HCT116 (cell line): ENCODE measurements around the gene ELFN2. TPM values are rescaled to one million over a fixed set of nuclear protein-coding genes. Genes with fewer than 3 reads are reported as not detected.

Source experiments
- ATAC-seq: fragments of 200-7000 bp; cut with Tn5 transposase; 2 replicates; pipeline ENCODE4 v1.9.1; 2020; ENCODE audit warnings: mild to moderate bottlenecking, moderate library complexity
- BruUV-seq: library from RNA; stranded (reverse); fragments of 400-500 nt; replicated peaks from 2 replicates; lab custom pipeline; 2021; lab: Mats Ljungman, UMichigan
- CTCF ChIA-PET: fragments of 300-600 bp; sonication (Branson Sonifier 250); formaldehyde crosslinking; loops from one replicate; lab custom pipeline; 2021; ENCODE audit warnings: antibody characterized with exemption; lab: Charles Lee
- POLR2A ChIA-PET: fragments of 300-600, 350-600 bp; sonication (Branson Sonifier 250); formaldehyde crosslinking; loops from one replicate; lab custom pipeline; 2021; ENCODE audit warnings: antibody characterized with exemption; lab: Charles Lee
- RAD21 ChIA-PET, 2 experiments: fragments of 300-600 bp; sonication (Branson Sonifier 250); formaldehyde crosslinking; loops; one replicate each; lab custom pipeline; 2023; ENCODE audit warnings: low total read pairs in 2 of 2; ENCODE audit not compliant: uncharacterized antibody in 2 of 2, unreplicated experiment in 2 of 2, low non-redundant PET in 1 of 2; lab: Charles Lee
- DNase-seq: peaks from one replicate; pipeline ENCODE4 v3.0.0-alpha.2; 2010; ENCODE audit warnings: low read depth, low spot score
- H2AFZ ChIP-seq: fragments of 200-600 bp; shearing (Covaris generic), sonication (generic); 2 replicates; pipeline ENCODE4 v1.6.1; 2017; ENCODE audit warnings: low read depth, mixed run types, mixed read lengths, antibody characterized with exemption, low read length; ENCODE audit not compliant: poor library complexity, severe bottlenecking
- H3K27ac ChIP-seq: 2 replicates; pipeline ENCODE4 v1.5.1; 2012; ENCODE audit warnings: low read depth, low read length
- H3K27me3 ChIP-seq: fragments of 200-600 bp; sonication (generic); 2 replicates; pipeline ENCODE4 v1.6.1; 2016; ENCODE audit warnings: mixed run types, low read length, mixed read lengths; ENCODE audit not compliant: insufficient read depth
- H3K36me3 ChIP-seq, 2 experiments: fragments of 200-500 bp in 1 of 2; fragments of 200-600 bp in 1 of 2; sonication (Bioruptor generic) in 1 of 2; sonication (generic) in 1 of 2; 2 replicates each; pipeline versions ENCODE4 v1.5.1 to v1.6.1; 2014 to 2016; ENCODE audit warnings: low read length in 2 of 2, inconsistent platforms in 1 of 2, mixed read lengths in 1 of 2, mixed run types in 1 of 2; ENCODE audit not compliant: insufficient read depth in 2 of 2, control insufficient read depth in 1 of 2
- H3K4me1 ChIP-seq, 2 experiments: fragments of 200-600 bp in 1 of 2; sonication (generic) in 1 of 2; 2 replicates each; pipeline versions ENCODE4 v1.5.1 to v1.6.1; 2012 to 2017; ENCODE audit warnings: low read length in 2 of 2, inconsistent platforms in 1 of 2, mild to moderate bottlenecking in 1 of 2, mixed read lengths in 1 of 2, mixed run types in 1 of 2, moderate library complexity in 1 of 2; ENCODE audit not compliant: insufficient read depth in 2 of 2, control insufficient read depth in 1 of 2
- H3K4me2 ChIP-seq: fragments of 200-600 bp; sonication (generic); 2 replicates; pipeline ENCODE4 v1.6.1; 2017; ENCODE audit warnings: mixed run types, low read length, mixed read lengths
- H3K4me3 ChIP-seq, 2 experiments: fragments of 200-600 bp in 1 of 2; sonication (generic) in 1 of 2; replicated peaks in 1 of 2; 2 replicates each; pipeline ENCODE4 v1.5.1; 2011 to 2016; ENCODE audit warnings: low read length in 2 of 2, control low read depth in 1 of 2, low read depth in 1 of 2, mild to moderate bottlenecking in 1 of 2, mixed read lengths in 1 of 2, mixed run types in 1 of 2
- H3K79me2 ChIP-seq: fragments of 200-600 bp; sonication (generic); 2 replicates; pipeline ENCODE4 v1.6.1; 2017; ENCODE audit warnings: mild to moderate bottlenecking, mixed run types, low read length, moderate library complexity, mixed read lengths; ENCODE audit not compliant: insufficient read depth
- H3K9ac ChIP-seq: fragments of 200-600 bp; sonication (generic); 2 replicates; pipeline ENCODE4 v1.6.1; 2016; ENCODE audit warnings: low read length, mixed read lengths
- H3K9me2 ChIP-seq: fragments of 200-600 bp; sonication (generic), shearing (Covaris generic); 2 replicates; pipeline ENCODE4 v1.6.1; 2017; ENCODE audit warnings: mixed run types, mild to moderate bottlenecking, moderate library complexity; ENCODE audit not compliant: insufficient read depth
- H3K9me3 ChIP-seq, 2 experiments: fragments of 200-500 bp in 1 of 2; fragments of 200-600 bp in 1 of 2; sonication (Bioruptor generic) in 1 of 2; sonication (generic) in 1 of 2; 2 replicates each; pipeline ENCODE4 v1.6.1; 2014 to 2017; ENCODE audit warnings: low read length in 2 of 2, mixed read lengths in 2 of 2, inconsistent platforms in 1 of 2, low read depth in 1 of 2, mild to moderate bottlenecking in 1 of 2, mixed run types in 1 of 2, moderate library complexity in 1 of 2; ENCODE audit not compliant: control insufficient read depth in 1 of 2, insufficient read depth in 1 of 2
- H4K20me1 ChIP-seq: fragments of 200-600 bp; sonication (generic), shearing (Covaris generic); 2 replicates; pipeline ENCODE4 v1.6.1; 2017; ENCODE audit warnings: mixed run types, mild to moderate bottlenecking, moderate library complexity; ENCODE audit not compliant: insufficient read depth
- ATF3 ChIP-seq: IDR thresholded peaks from 2 replicates; pipeline ENCODE4 v1.6.1; 2012
- CEBPB ChIP-seq: IDR thresholded peaks from 2 replicates; pipeline ENCODE4 v1.6.1; 2012; ENCODE audit warnings: low read depth
- ELF1 ChIP-seq: IDR thresholded peaks from 2 replicates; pipeline ENCODE4 v1.6.1; 2012; ENCODE audit warnings: low read depth, borderline replicate concordance
- FOSL1 ChIP-seq: IDR thresholded peaks from 2 replicates; pipeline ENCODE4 v1.6.1; 2012; ENCODE audit warnings: low read depth
- POLR2A ChIP-seq: IDR thresholded peaks from 2 replicates; pipeline ENCODE4 v1.7.0; 2011; ENCODE audit warnings: borderline replicate concordance; ENCODE audit not compliant: insufficient read depth, insufficient read length; ENCODE audit errors: extremely low read depth
- RAD21 ChIP-seq: IDR thresholded peaks from 2 replicates; pipeline ENCODE4 v1.6.1; 2012; ENCODE audit warnings: low read depth, mild to moderate bottlenecking
- REST ChIP-seq: IDR thresholded peaks from 2 replicates; pipeline ENCODE4 v1.6.1; 2012; ENCODE audit warnings: low read depth
- SRF ChIP-seq: IDR thresholded peaks from 2 replicates; pipeline ENCODE4 v1.6.1; 2012; ENCODE audit warnings: low read depth
- YY1 ChIP-seq: IDR thresholded peaks from 2 replicates; pipeline ENCODE4 v1.6.1; 2011; ENCODE audit warnings: low read length, low read depth, moderate library complexity, mild to moderate bottlenecking; ENCODE audit not compliant: insufficient replicate concordance; ENCODE audit errors: extremely low read depth
- ZBTB33 ChIP-seq: IDR thresholded peaks from 2 replicates; pipeline ENCODE4 v1.6.1; 2011; ENCODE audit warnings: mild to moderate bottlenecking, low read length, moderate library complexity; ENCODE audit not compliant: insufficient replicate concordance; ENCODE audit errors: extremely low read depth
- ZFX ChIP-seq: fragments of 450-650 bp; IDR thresholded peaks from 2 replicates; pipeline ENCODE4 v1.6.1; 2017
- ZNF274 ChIP-seq: fragments of 200-500 bp; sonication (Bioruptor generic); IDR thresholded peaks from 2 replicates; pipeline ENCODE4 v1.6.1; 2014; ENCODE audit warnings: mild to moderate bottlenecking, low read depth, low read length, inconsistent platforms
- intact Hi-C: fragments of 100-400 bp; cut with micrococcal nuclease; formaldehyde crosslinking; loops from 2 replicates; pipeline ENCODE4 v1.10.0; 2022
- total RNA-seq: library from RNA; stranded (reverse); gene quantifications from one replicate; pipeline ENCODE4 v1.2.1, GENCODE V29; 2021; ENCODE audit not compliant: unreplicated experiment

The ELFN2 gene
- total RNA-seq, 1 experiment from 2014 or later = 45.4 TPM

GRCh38 chr22:37449331-37450001 is 22.2 kb upstream of the ELFN2 start:
- no peak overlapping the region for H3K27ac ChIP-seq
- no peaks in the 10 kb centered on the region for H3K27me3 ChIP-seq
- H4K20me1 ChIP-seq = no peaks in the 10 kb centered on the region
- H3K4me2 ChIP-seq = no peak overlapping the region
- H3K4me3 ChIP-seq = no peak overlapping the region
- ATAC-seq = no peak
- CTCF ChIA-PET = no interaction called here
- TF ChIP-seq YY1 (no peak), FOSL1 (no peak), POLR2A (no peak), ZNF274 (no peak), ATF3 (no peak)
- H3K79me2 ChIP-seq = no peaks in the 10 kb centered on the region
- no peak overlapping the region for H3K9ac ChIP-seq
- no peaks in the 10 kb centered on the region for H3K36me3 ChIP-seq
- H3K9me3 ChIP-seq = no peaks in the 10 kb centered on the region
- RAD21 ChIA-PET = no interaction called here
- intact Hi-C loops = no loop called here
- no peaks in the 10 kb centered on the region for H3K9me2 ChIP-seq
- POLR2A ChIA-PET = interaction anchor here (1.5 kb wide), 1 partner anchor 131 kb away, joined by 4 read pairs; no protein-coding TSS in a partner anchor
- DNase-seq = no peak
- peaks cover 32 to 85% of the 10 kb centered on the region in 2 experiments for H3K4me1 ChIP-seq
- no peak overlapping the region for H2AFZ ChIP-seq
- no TSS peak for BruUV-seq

GRCh38 chr22:37448516-37449127 is 21.3 kb upstream of the ELFN2 start:
- H2AFZ ChIP-seq = no peak overlapping the region
- no peaks in the 10 kb centered on the region for H4K20me1 ChIP-seq
- H3K9ac ChIP-seq = no peak overlapping the region
- H3K4me3 ChIP-seq = no peak overlapping the region
- no peaks in the 10 kb centered on the region for H3K79me2 ChIP-seq
- BruUV-seq = no TSS peak
- H3K9me3 ChIP-seq = no peaks in the 10 kb centered on the region
- H3K4me1 ChIP-seq = peaks cover 32 to 85% of the 10 kb centered on the region in 2 experiments
- intact Hi-C loops = no loop called here
- CTCF ChIA-PET = no interaction called here
- H3K4me2 ChIP-seq = no peak overlapping the region
- H3K27me3 ChIP-seq = no peaks in the 10 kb centered on the region
- RAD21 ChIA-PET = no interaction called here
- ATAC-seq (no peak), DNase-seq (no peak)
- POLR2A ChIA-PET = interaction anchor here (1.5 kb wide), 1 partner anchor 131 kb away, joined by 4 read pairs; no protein-coding TSS in a partner anchor
- no peaks in the 10 kb centered on the region for H3K9me2 ChIP-seq
- H3K36me3 ChIP-seq = no peaks in the 10 kb centered on the region
- H3K27ac ChIP-seq = no peak overlapping the region; the same call in 1 of the 2 replicates
- TF ChIP-seq RAD21 (no peak), CEBPB (no peak), POLR2A (no peak), ATF3 (no peak), ZFX (no peak), ZBTB33 (no peak), ELF1 (no peak), YY1 (no peak), SRF (no peak), REST (no peak)
